Pons (tissue), 1 donor: Measurements from ENCODE around the gene AMELY.
"Not testable (repeated sequence)": the region's sequence is repeated elsewhere in the genome, so short reads cannot be mapped to it uniquely, and the experiment has no call there.

ENCODE experiments used
- DNase-seq: peaks from one replicate; pipeline ENCODE4 v3.0.0-alpha.2; 2016; ENCODE audit warnings: low spot score

AMELY gene, protein sequence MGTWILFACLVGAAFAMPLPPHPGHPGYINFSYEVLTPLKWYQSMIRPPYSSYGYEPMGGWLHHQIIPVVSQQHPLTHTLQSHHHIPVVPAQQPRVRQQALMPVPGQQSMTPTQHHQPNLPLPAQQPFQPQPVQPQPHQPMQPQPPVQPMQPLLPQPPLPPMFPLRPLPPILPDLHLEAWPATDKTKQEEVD

GRCh38 chrY:6911253-6911881, at the start of gene AMELY:
Gene AMELY (minus strand): TSS chrY:6911752. CDS start chrY:6872608, 39,144 bp downstream.
- no peak for DNase-seq

GRCh38 chrY:6949947-6950346, 38.4 kb upstream of the AMELY start:
- DNase-seq, result no peak

DNA sequence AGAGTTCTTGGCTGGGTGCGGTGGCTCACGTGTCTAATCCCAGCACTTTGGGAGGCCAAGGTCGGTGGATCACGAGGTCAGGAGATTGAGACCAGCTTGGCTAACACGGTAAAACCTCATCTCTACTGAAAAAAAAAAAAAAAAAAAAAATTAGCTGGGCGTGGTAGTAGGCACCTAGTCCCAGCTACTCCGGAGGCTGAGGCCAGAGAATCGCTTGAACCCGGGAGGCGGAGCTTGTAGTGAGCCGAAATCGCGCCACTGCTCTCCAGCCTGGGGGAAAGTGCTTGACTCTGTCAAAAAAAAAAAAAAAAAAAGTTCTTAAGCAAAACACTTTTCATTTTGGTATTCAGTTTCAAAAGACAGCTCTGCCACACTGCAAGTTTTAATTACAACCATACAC, 36.8 kb upstream of the AMELY start:
- no peak for DNase-seq

DNA sequence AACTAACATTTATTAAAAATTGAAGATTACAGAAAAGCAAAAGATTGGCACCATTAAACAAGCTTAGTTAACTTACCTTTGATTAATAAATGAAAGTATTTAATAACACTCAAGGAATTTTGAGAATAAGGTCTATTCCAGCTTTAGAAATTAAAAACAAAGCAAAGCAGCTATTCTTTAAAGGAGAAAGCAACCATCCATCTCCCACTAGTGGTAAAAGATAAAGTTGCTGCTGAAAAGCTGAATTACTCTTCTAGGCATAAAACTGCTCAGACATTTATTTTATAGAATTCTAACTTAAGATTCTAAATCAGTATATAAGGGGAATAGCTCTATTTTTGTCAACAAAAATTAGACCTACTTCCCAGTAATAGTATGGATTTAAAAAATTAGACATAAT, 36.1 kb upstream of the AMELY start:
- DNase-seq, result no peak

DNA sequence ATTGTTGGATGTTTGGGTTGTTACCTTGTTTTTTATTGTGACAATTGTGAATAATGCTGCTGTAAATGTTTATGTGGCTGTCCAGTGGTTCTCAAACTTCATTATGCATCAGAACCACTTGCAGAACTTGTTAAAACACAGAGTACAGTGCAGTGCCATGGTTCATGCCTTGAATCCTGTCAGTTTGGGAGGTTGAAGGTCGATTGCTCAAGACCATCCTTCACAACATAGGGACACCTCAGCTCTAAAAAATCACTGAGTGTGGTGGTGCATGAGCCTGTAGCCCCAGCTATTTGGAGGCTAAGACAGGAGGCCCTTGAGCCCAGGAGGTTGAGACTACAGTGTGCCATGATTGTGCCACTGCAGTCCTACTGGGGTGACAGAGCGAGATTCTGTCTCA, 23.9 kb upstream of the AMELY start:
- DNase-seq, result no peak

- DNase-seq, result peak; percentile 1
These were observed 20.3 kb upstream of the AMELY start for GRCh38 chrY:6931779-6932396.

- no peak for DNase-seq
These were observed 17.7 kb upstream of the AMELY start for GRCh38 chrY:6929237-6929636.

DNA sequence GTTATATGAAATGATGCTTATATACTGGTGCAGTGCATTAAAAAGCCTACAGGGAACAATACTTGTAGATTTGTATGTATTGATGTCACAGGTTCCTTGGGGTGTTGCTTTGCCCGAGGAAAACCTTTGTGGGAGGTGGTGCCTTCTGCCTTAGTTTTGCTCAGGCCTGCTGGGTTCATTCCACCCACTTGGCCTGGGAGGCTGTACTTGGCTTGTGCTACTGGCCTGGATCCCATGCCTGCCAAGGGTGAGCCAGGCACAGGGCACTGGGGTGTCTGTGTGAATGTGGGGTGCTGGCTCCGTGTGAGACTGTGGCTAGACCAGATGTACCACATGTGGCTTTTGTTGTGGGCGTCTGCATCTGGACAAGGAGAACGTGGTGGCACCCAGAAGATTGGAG, 16.7 kb upstream of the AMELY start:
- no peak for DNase-seq

GRCh38 chrY:6921061-6921460, 9.5 kb upstream of the AMELY start:
- no peak for DNase-seq

DNA sequence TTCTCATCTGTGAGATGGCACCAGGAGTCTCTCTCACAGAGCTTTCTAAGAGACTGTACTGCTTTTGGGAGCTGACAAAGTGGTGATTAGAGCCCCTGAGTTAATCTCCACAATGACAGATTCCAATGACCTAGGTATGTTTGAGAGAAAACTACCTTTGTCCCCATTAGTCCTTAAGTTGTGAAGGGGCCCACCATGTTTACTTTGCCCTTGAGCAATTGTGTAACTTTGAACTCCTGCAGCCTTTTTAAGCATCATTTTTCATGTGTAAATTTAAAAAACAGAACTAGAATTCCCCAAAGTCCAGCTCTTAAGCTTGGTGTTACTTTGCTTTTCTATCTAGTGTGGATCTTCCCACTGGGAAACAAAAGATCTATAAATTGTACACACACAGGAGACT, 1.8 kb upstream of the AMELY start:
- DNase-seq, result no peak

DNA sequence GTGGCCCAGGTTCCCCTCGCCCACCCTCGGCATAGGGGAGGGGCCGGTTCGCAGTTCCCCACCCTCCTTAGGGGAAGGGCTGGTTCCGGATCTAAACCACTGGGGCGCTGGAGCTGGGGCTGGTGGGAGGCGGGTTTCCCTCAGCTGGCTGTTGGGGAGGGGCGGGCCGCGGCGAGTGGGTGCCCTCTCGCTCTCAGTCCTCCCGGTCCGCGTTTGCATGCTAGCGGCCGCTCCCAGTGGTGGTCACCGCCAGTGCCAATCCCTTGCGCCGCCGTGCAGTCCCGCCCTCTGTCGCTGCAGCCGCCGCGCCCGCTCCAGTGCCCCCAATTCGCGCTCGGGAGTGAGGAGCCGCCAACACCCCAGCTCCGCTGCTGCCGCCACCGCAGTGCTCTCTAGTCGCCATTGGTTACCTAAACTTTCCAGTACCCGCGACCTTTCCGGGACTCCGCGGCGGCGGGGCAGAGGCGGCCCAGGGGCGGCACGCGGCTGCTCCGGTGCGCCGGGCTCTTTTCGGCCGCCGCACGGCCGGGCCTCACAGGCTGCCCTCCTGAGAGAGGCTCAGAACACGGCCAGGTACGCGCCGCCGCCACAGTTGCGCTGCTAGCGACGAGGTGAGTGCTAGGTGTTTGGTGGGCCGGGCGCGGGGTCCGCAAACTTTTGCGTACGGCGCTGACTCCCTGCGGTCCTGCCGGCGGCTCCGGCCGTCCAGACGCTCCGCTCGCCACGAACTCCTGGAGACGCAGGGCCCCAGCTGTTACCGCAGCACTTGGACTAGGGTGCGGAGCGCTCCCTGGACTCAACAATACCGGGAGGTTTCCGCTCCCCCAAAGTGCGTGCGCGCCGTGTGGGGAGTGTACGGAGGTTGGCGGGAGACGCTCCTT, 940 bp downstream of the AMELY start, which contains the start of gene TBL1Y:
Gene TBL1Y (plus strand): TSS at position 326 of the 881 bp plus-strand sequence. CDS start 114,388 bp downstream, outside the sequence.
- no peak for DNase-seq

DNA sequence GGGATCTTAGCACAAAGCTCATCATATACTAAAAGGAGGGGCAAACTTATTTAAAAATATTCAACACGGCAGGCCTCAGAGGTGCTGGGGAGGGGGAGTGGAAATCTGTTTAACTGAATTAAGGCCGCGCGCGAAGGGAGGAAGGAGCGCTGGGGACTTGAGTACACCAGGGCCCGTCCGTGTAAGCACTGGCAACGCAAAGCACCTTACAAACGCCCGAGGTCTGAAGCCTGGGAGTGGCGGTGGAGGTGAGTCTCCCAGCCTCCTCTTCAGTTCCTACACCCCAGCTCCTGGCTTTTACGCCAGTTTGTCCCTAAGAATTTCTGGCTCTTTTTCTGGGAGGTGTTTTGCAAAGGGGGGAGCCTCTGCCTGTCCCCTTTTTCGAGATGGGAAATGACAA, 1.7 kb downstream of the AMELY start:
- no peak for DNase-seq

DNA sequence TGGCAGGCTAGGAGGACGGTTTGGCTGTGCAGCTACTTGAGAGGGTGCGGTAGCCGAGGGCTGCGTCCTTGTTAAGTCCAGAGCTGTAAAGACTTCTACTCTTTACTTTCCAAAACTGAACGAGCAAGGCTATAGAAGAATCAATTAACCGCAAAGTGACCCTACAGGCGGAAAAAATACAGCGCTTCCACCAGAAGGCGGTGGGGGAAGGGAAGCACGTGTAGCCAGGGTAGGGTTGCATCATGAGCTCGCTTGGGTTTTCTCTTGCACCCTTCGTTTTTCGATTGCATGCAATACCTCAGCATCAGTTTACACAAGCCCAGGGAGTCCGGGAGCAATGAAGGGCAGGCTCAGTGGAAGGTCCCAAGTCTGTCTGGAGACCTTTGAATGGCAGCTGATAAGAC, 2.4 kb downstream of the AMELY start:
- DNase-seq, result no peak

DNA sequence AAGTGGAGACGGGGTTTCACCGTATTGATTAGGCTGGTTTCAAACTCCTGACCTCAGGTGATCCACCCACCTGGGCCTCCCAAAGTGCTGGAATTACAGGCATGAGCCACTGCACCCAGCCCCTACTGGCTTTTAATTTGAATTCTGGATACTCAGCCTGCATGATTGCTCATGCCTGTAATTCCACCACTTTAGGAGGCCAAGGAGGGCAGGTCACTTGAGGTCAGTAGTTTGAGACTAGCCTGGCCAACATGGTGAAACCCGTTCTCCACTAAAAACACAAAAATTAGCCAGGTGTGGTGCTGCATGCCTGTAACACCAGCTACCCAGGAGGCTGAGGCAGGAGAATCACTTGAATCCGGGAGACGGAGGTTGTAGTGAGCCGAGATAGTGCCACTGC, 3.5 kb downstream of the AMELY start:
- DNase-seq, result not testable (repeated sequence)

DNA sequence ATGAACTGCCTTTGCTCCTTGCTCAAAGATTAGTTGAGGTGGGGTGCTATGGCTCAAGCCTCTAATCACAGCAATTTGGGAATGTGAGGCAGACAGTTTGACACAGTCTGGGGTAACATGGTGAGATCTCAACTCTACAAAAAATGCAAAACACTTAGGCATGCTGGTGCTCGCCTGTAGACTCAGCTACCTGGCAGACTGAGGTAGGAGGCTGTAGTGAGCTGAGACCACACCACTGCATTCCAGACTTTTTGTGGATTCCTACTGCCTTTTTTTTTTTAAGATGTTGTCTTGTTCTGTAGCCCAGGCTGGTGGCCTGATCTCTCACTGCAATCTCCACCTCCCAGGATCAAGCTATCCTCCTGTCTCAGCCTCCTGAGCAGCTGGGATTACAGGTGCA, 4.0 kb downstream of the AMELY start:
- no peak for DNase-seq

DNA sequence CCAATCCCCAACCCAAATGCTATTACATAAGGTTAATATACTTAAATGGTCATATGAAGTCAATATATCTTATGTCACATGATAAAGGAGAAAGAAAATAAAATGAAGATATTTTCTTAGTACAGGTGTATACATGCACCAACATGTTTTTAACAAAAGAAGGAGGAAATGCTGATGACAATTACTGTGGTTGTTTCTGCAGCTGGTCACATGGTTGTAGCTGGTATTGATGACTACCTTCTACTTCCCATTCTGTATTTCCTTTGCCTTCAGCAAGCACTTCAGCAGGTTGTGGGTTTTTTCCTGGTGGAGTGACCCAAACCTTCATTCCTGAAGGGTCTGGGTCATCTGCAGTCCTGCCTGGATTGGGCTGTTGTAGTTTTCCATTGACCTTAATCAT, 9.4 kb downstream of the AMELY start:
- not testable (repeated sequence) for DNase-seq

GRCh38 chrY:6895236-6895635, 16.3 kb downstream of the AMELY start:
- no peak for DNase-seq

DNA sequence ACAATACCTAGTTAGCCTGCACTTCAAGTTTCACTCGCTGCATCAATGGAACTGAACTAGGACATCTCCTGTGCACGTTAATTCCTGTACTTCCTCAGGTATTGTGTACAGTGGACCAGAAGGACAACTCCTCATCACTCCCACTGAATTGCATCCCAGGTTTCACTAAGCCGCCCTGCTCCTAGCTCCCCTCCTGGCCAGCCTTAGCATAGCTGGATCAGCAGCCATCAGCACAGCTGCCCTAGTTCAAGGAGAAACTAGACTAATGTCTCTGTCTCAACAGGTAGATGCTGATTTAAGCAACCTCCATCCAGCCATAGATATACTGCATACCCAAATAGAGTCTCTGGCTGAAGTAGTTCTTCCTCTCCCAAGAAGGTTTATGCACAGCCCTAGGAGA, 17.1 kb downstream of the AMELY start:
- no peak for DNase-seq

DNA sequence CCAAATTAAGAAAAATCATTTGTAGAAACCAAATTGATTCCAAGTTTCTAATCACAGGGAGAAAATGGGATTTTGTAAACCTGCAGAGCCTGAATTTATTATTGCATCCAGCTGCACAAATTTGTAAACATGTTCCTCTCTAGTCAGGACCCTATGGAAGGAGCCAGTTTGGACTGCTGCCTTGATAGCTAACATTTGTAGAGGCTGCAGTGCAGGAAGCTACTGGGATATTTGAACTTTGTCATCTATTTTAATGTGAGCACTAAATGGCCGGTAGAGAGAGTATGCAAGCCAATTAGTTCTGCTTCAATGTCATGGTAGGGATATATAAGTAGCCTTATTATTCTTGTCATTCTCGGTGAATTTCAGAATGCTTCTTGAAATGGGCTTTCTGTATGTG, 62.2 kb downstream of the AMELY start:
- DNase-seq, result no peak

DNA sequence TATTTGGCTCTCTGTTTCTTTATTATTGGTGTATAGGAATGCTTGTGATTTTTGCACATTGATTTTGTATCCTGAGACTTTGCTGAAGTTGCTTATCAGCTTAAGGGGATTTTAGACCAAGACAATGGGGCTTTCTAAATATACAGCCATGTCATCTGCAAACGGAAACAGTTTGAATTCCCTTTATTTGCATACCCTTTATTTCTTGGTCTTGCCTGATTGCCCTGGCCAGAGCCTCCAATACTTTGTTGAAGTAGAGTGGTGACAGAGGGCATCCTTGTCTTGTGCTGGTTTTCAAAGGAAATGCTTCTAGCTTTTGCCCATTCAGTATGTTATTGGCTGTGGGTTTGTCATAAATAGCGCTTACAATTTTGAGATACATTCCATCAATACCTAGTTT, 68.9 kb downstream of the AMELY start:
- not testable (repeated sequence) for DNase-seq
